NCI-H2227 (cell line): ENCODE data around the gene LDHAL6A.
"Not testable (repeated sequence)": the region's sequence is repeated elsewhere in the genome, so short reads cannot be mapped to it uniquely, and the experiment has no call there.

ENCODE experiments used
- DNase-seq: peaks from one replicate; lab custom pipeline; 2025; ENCODE audit not compliant: unreplicated experiment; lab: John Stamatoyannopoulos, UW

Gene LDHAL6A

DNA sequence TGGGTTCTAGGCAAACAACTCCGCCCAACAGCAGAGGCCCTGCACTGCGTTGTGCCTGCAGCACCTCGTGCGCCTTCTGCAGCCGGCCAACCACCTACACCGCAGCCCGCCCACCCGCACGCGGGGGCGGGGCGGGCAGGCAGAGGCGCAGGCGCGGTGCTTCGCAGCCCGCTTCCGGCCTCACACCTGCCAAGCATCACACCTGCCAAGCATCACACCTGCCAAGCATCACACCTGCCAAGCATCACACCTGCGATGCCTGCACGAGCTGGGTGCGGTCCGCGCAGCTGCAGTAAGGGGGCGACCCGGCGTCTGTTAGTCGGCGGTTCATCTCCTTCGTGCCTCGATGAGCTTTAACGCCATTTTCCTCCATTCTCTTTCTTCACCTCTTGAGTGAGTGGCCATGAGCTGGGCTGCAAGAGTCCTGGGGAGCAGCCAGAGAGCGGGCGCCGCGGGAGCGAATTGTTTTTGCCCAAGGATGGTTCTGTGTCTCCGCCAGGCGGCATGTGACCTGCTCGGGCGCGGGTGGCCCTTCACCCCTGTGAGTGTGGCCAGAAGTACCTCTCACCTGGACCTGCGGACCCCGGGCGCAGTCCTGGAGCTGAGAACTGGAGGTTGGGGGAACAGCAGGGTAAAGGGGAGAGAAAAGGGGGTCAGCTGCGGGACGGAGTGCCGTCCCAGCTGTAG, at the start of gene LDHAL6A:
Gene LDHAL6A, plus strand, starts transcription at position 171 of the 687 bp plus-strand sequence. CDS start 825 bp downstream, outside the sequence.
- no peak for DNase-seq

DNA sequence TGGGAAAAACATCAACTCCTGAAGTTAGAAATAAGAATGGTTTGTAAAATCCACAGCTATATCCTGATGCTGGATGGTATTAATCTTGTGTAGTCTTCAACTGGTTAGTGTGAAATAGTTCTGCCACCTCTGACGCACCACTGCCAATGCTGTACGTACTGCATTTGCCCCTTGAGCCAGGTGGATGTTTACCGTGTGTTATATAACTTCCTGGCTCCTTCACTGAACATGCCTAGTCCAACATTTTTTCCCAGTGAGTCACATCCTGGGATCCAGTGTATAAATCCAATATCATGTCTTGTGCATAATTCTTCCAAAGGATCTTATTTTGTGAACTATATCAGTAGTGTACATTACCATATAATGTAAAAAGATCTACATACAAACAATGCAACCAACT, 48.3 kb upstream of the LDHAL6A start:
- DNase-seq: not testable (repeated sequence)

DNA sequence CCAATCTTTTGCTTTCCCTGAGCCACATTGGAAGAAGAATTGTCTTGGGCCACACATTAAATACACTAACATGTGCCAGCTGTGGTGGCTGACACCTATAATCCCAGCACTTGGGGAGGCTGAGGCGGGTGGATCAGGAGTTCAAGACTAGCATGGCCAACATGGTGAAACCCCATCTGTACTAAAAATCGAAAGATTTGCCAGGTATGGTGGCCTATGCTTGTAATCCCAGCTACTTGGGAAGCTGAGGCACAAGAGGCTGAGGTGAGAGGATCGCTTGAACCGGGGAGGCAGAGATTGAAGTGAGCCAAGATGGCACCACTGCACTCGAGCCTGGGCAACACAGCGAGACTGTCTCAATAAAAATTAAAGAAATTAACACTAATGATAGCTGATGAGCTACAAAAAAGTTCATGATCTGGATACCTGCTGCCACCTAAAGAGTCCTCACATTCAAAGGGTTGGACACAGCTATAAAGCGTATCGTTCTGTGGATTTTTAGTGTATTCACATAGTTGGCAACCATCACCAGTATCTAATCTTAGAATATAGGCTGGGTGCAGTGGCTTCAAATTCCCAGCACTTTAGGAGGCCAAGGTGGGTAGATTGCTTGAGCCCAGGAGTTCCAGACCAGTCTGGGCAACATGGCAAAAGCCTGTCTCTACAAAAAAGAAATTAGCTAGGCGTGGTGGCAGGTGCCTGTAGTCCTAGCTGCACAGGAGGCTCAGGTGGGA, 46.9 kb upstream of the LDHAL6A start:
- no peak for DNase-seq

DNA sequence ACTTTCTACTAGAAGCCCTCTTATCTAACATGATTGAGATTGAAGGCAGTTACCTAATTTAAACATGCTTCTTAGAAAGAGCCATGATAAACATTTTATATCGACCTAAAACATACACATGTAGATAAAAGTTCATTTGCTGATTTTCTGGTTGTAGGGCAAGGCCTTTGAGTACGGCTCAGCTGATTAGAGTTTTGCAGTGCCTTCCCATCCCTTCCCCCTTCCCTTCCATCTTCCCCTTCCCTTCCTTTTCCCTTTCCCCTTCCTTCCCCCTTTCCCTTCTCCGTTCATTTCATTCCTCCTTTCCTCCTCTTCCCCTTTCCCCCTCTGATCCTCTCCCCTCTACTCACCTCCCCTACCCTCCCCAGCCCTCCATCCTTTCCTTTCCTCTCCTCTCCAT, 39.2 kb upstream of the LDHAL6A start:
- DNase-seq: no peak

DNA sequence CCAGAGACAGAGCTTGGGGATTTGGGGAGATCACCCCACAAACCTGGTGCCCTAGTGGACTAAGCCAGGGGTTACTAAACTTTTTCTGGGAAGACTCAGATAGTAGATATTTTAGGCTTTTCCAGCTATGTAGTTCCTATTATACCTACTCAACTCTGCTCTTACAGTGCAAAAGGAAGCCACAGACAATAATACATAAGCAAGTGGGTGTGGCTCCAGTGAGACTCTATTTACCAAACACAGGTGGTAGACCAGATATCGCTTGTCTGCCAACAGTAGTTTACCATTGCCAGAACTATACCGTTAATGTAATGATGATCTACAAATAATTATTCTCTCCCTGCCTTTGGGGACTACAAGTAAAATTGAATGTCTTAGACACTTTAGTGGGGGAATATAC, 36.6 kb upstream of the LDHAL6A start:
- no peak for DNase-seq

DNA sequence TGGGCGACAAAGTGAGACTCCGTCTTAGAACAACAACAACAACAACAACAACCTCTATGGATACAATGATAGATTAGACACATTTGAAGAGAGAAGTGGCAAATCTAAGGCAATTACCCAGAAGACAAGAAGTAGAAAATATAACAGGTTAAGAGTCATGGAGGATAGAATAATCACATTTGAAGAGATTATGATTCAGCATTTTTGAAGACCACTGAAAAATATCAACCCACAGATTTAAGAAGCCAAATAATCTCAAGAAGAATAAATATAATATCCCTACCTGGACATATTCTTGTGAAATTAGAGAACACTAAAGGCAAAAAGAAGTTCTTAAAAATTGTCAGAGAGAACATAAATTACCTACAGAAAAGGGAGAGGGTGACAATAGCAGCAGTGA, 35.6 kb upstream of the LDHAL6A start:
- DNase-seq: no peak

DNA sequence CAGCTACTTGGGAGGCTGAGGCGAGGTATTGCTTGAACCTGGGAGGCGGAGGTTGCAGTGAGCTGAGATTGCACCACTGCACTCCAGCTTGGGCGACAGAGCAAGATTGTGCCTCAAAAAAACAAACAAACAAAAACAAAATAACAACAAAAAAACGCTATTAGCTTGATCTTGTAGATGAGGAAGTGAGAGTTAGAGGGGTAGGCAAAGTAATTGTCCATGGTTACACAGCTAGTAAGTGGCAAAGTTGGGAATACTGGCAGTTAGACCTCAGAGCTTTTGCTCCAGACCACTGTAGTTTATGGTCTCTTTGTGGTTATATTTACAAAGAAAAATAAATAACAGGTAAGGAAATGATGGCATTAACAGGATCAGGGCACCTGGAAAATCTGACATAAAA, 28.4 kb upstream of the LDHAL6A start:
- no peak for DNase-seq

DNA sequence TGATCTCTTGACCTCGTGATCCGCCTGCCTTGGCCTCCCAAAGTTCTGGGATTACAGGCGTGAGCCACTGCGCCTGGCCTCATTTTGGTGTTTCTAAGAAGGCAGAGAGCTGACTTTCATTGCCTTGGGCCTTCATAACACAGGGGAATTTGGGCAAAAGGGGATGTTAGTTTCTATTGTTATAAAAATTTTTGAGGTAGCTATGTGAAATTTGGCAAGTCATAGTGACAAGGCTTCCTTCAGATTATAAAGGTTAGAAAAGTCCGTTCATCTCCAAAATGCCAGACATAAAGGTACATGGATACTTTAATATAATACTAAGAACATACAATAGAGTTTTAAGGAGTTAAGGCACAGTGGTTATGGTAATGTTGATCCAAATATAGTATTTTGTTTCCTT, 26.3 kb upstream of the LDHAL6A start:
- no peak for DNase-seq

DNA sequence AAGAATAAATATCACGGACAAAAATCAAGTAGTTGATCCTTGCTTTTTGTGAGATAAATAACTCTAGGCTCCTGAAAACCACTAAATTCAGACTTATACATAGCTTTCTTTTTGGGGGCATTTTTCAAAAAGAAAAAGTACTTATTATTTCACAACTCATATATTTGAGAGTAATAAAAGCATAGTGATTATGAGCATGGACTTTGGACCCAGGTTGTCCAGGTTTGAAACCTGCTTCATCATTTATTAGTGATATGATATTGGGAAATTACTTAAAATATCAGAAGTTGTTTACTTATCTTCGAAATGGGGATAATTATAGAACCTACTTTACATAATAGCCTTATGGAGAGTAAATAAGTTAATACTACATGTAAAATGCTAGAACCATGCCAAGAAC, 17.0 kb upstream of the LDHAL6A start:
- no peak for DNase-seq

DNA sequence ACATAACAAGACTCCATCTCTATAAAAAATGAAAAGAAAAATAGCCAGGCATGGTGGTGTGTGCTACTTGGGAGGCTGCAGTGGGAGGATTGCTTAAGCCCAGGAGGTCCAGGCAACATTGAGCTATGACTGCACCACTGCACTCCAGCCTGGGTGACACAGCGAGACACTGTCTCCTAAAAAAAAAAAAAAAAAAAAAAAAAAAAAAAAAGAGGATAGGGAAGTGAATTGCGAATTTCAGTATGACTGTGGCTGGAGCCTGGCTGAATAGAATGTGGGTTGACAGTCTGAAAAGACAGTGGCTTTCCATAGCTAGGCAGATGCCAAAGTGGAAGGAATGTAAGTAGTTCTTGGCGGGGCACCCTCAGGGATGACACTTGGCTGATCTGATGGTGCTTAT, 6.4 kb upstream of the LDHAL6A start:
- DNase-seq: no peak

DNA sequence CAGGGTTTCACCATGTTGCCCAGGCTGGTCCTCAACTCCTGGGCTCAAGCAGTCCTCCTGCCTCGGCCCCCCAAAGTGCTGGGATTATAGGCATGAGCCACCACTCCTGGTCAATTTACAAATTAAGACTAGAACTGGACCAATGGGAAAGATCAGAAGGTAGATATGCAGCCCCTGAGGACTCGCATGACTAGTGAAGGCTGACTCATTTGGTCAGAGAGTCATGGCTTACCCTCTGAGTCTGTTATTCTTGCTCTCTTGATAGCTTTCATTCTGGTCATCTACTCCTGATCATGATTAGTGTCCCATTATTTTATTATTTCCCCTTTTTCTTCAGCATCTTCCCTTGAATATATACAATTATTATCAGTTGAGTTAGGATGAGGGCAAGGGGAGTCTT, 2.7 kb upstream of the LDHAL6A start:
- DNase-seq: no peak

DNA sequence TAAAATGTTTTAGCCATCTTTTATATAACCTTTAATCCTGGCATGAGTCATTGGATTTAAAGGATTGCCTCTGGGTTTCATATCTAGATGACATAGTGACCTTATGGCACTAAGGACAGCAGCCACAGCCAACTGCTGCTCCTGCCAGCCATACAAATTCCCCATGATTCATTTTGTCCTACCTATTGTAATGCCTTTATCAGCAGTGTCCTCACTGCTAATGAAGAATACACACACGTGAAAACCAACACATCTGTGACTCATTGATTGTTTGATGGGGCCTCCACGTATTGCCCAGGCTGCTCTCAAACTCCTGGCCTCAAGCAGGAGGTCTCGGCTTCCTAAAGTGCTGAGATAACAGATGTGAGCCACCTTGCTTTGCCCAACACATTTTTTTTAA, 1.8 kb downstream of the LDHAL6A start:
- no peak for DNase-seq

DNA sequence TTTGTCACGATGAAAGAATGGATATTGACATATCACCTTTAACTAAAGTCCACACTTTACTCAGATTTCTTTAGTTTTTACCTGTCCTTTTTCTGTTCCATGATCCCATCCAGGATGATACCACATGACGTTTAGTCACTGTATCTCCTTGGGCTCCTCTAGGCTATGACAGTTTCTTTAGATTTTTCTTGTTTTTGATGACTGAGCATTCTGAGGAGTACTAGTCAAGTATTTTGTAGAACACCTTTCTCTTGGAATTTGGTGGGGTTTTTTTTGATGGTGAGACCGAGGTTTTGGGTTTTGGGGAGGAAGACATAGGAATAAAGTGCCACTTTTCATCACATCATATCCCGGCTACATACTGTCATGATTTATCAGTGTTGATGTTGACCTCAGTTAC, 4.0 kb downstream of the LDHAL6A start:
- DNase-seq: no peak

DNA sequence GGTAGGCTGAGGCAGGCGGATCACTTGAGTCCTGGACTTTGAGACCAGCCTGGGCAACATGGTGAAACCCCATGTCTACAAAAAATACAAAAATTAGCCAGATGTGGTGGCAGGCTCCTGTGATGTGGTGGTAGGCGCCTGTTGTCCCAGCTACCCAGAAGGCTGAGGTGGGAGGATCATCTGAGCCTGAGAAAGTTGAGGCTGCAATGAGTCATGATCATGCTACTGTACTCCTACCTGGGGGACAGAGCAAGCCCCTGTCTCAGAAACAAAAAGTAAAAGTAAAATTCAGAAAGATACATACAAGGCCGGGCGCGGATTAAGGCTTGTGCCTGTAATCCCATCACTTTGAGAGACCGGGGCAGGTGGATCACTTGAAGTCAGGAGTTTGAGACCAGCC, 6.3 kb downstream of the LDHAL6A start:
- no peak for DNase-seq

DNA sequence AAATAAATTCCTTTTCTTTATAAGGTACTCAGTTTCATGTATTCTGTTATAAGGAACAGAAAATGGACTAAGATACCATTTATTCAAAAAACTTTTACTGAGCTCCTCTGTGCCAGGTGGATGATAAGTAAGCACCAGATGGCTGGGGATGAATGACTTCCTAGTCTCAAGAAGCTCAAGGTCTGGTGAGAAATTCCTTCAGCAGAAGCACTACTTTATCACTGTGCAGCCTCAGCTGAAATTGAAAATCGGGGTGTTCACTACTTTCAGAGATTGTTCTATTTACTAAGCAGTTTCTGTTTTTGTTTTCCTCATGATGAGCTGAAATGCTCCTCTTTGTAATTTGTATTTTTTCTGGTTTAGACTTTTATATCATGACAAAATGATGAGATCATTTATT, 7.8 kb downstream of the LDHAL6A start:
- DNase-seq: no peak

DNA sequence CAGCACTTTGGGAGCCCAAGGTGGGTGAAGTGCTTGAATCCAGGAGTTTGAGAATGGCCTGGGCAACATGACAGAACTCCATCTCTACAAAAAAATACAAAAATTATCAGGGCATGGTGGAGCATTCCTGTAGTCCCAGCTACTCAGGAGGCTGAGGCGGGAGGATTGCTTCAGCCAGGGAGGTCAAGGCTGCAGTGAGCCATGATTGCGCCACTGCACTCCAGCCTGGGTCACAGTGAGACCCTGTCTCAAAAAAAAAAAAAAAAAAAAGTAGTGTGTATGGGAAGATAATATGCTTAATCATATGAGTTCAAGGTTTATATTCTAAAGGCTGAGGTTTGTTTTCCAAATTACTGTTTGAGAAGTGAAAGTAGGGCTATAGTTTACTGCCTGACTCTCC, 10.7 kb downstream of the LDHAL6A start:
- DNase-seq: no peak

DNA sequence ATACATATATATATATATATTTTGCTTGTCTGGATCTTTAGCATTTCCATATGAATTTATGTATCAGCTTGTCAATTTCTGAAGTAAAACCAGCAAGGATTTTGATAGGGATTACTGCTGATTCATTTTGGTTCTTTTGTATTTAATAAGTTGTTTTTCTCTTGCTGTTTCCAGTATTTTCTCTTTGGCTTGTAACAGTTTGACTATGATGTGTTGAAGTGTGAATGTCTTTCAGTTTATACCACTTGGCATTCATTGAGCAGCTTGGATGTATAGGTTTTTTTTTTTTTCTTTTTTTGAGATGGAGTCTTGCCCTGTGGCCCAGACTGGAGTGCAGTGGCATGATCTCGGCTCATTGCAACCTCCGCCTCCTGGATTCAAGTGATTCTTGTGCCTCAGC, 12.4 kb downstream of the LDHAL6A start:
- DNase-seq: no peak

DNA sequence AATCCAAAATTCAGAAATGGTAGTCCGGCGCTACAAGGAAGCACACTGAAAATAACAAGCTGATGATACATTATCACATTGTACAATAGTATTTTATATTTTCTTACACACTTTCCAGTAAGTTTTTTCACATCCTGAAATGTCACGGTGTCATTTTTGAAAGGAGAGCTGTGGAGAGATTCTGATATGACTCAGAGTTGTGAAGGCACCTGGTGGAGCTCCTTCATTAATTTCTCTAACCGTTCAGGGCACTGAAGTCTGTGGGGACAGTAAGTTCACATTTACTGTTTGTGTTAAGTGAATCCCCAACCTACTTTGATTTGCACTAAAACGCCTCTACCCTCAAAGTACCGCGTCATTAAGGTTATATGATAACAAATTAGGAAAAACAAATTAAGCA, 13.3 kb downstream of the LDHAL6A start:
- DNase-seq: no peak

DNA sequence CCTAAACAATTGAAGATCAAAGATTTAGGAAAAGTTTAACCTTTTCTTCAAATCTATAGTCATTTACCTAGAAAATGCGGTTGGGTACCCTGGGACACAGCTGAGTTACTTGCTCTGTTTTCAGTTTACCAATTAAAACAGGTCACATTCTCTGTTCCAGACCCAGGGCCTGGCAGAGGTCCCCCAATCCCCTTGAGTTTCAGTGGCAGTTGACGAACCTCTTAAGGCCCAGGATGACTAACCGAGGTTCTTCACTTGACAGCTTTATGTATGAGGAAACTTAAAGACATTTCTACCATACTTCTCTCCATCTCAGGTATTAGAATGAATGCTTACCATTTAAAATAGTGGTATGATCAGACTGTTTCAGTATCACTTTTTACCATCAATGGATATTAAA, 16.3 kb downstream of the LDHAL6A start:
- no peak for DNase-seq

DNA sequence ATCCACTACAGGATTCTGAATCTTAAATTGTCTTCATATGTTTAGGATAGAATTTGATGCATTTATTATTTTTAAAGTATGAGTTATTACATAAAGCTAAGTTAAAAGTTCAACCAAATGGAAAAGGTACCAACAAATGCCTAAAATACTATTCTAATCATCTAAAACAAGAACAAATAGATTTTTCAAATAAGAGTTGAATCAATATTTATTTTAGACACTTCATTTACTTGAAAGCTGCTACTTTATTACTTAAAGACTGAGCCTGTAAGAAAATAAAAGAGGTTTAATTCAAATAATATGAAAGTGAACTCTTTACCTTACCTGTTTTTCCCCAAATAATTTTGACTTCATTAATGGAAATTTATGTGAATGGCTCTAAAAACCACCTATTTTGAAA, 16.9 kb downstream of the LDHAL6A start:
- DNase-seq: no peak

DNA sequence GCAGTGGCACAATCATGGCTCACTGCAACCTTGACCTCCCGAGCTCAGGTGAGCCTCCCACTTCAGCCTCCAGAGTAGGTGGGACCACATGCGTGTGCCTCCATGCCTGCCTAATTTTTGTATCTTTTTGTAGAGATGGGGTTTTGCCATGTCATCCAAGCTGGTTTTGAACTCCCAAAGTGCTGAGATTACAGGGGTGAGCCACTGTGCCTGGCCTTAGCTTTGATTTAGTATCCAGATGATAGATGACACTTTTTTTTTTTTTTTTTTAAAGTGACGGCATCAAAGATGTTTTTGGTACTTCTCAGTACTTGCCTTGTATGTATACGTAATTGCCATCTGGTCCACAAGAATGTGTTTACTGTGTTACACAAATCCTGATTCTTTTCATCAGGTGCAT, 23.4 kb downstream of the LDHAL6A start:
- no peak for DNase-seq

DNA sequence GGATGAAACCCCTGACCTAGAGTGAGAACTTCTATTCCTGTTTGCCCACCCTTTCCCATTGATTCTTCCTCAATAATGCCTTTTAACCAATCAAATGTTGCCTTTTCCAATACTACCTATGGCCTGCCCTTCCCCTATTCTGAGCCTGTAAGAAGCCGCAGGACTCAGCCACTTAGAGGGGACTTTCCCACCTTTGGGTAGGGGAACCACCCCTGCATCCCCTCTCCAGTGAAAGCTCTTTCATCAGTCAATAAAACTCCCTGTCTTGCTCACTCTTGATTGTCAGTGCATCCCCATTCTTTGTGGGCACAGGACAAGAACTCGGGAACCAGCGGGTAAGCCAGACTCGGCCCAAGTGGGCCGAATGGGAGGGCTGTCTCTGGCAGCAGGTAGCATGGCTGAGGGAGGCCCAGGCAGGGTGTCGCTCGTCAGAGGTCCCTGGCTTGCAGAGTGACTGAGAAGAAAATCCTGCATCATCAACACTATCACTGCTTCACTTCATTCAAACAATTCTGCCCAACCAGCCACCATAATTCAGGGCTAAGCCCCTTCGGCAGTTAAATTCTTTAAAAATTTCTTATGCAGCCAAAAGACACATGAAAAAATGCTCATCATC, 30.4 kb downstream of the LDHAL6A start:
- no peak for DNase-seq
